Measurements from ENCODE around the gene PI16.

PI16 gene

DNA sequence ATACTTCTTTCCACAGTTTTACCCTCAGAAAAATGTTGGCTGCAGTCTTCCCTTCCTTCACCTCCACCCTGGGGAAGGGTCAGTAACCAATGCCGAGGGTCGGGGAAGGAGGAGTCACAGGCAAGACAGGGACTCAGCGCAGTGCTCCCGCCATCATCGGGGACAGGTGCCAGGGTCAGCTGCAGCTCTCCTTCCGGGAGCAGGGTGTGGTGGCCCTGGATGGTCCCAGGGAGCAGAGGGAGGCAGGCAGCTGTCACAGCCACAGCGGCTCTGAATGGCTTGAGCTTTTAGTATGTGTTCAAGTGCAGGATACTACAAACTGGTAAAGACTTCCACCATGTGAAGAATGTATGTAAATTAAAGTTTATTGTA is 26.0 kb upstream of the PI16 start:
- H3K4me3 ChIP-seq (ENCODE audit: low read depth, low read length) = no peak overlapping the region
- DNase-seq (ENCODE audit: low read depth) = no peak
- no peak for TF ChIP-seq CTCF (IDR thresholded peaks at IDR 0.05; ENCODE audit: control insufficient read depth, extremely low read depth, insufficient read depth)

- DNase-seq (ENCODE audit: low read depth) = no peak
- H3K4me3 ChIP-seq (ENCODE audit: low read depth, low read length) = no peak overlapping the region
- no peak for TF ChIP-seq CTCF (IDR thresholded peaks at IDR 0.05; ENCODE audit: control insufficient read depth, extremely low read depth, insufficient read depth)
These were observed 25.4 kb upstream of the PI16 start for GRCh38 chr6:36929152-36929551.

- DNase-seq (ENCODE audit: low read depth) = no peak
- no peak overlapping the region for H3K4me3 ChIP-seq (ENCODE audit: low read depth, low read length)
- TF ChIP-seq CTCF (IDR thresholded peaks at IDR 0.05; ENCODE audit: control insufficient read depth, extremely low read depth, insufficient read depth) = no peak
These were observed 24.9 kb upstream of the PI16 start for GRCh38 chr6:36929607-36930006.

DNA sequence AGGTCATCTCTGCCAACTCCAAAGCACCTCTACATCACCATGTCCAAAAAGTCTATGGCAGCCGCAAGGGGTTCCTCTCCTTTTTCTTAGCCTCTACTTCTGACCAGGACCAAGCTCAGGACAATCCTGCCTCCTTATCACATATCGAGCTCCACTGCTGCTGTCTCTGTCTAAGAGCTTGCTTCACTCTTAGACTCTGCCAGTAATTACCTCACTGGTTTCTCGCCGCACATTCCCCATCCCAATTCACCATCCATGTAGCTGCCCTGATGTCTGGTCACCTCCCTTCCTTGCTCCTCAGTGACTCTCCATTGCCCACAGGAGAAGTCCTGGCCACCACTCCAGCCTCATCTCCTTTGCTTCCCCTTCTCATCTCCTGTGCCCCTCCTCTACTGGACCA is 24.1 kb upstream of the PI16 start:
- DNase-seq (ENCODE audit: low read depth) = no peak
- no peak for TF ChIP-seq CTCF (IDR thresholded peaks at IDR 0.05; ENCODE audit: control insufficient read depth, extremely low read depth, insufficient read depth)
- H3K4me3 ChIP-seq (ENCODE audit: low read depth, low read length) = no peak overlapping the region

DNA sequence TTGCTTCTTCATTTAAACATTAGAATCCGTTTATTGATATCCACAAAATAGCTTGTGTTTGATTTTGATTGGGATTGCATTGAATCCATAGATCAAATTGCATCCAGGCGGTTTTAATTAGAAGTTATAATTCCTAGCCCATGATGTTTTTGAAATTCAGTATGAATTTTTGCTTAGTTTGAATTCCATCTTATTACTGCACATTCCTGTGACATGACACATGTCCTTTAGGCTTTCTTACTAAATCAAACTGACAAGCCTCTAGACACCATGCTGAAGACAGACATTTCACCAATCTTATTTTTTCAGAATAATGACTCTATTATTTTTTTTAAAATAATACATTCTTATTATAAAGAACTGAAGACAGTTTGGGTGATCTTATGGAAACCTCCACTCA is 21.4 kb upstream of the PI16 start:
- no peak overlapping the region for H3K4me3 ChIP-seq (ENCODE audit: low read depth, low read length)
- no peak for DNase-seq (ENCODE audit: low read depth)
- TF ChIP-seq CTCF (IDR thresholded peaks at IDR 0.05; ENCODE audit: control insufficient read depth, extremely low read depth, insufficient read depth) = no peak

- no peak overlapping the region for H3K4me3 ChIP-seq (ENCODE audit: low read depth, low read length)
- TF ChIP-seq CTCF (IDR thresholded peaks at IDR 0.05; ENCODE audit: control insufficient read depth, extremely low read depth, insufficient read depth) = no peak
- DNase-seq (ENCODE audit: low read depth) = no peak
These were observed 21.0 kb upstream of the PI16 start for GRCh38 chr6:36933519-36933918.

DNA sequence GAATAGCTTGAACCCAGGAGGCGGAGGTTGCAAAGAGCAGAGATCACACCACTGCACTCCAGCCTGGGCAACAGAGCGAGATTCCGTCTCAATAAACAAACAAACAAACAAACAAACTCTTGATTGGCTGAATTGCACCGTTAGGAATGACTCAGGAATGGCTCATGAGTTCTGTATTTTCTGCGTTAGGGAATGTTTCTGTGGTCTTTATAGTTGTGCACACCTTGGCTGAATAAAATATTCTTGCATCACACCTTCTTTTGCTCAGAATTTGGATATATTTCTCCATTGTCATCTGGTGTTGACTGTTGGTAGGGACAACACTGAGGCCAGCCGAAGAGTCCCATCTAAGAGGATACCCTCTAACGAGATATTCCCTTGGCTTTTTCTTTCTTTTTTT is 19.6 kb upstream of the PI16 start:
- H3K4me3 ChIP-seq (ENCODE audit: low read depth, low read length) = no peak overlapping the region
- no peak for DNase-seq (ENCODE audit: low read depth)
- TF ChIP-seq CTCF (IDR thresholded peaks at IDR 0.05; ENCODE audit: control insufficient read depth, extremely low read depth, insufficient read depth) = no peak

Data from LNCaP clone FGC (cell line).